SU-DHL-6 (cell line): Measurements from ENCODE around the gene ZNF575.
"Not testable (repeated sequence)": the region's sequence is repeated elsewhere in the genome, so short reads cannot be mapped to it uniquely, and the experiment has no call there.

Experiments
- H2AFZ ChIP-seq: fragments of 200-600 bp; sonication (generic); 2 replicates; pipeline ENCODE4 v1.6.1; 2014; ENCODE audit warnings: low read depth, mild to moderate bottlenecking, moderate library complexity, mixed read lengths, antibody characterized with exemption, low read length; ENCODE audit not compliant: severe bottlenecking
- H3F3A ChIP-seq: fragments of 200-600 bp; shearing (Covaris generic); 2 replicates; pipeline ENCODE4 v1.6.0; 2016; ENCODE audit warnings: antibody characterized with exemption, mild to moderate bottlenecking; ENCODE audit not compliant: insufficient read depth
- H3K27ac ChIP-seq: fragments of 200-600 bp; sonication (generic); 2 replicates; pipeline ENCODE4 v1.5.1; 2016; ENCODE audit warnings: low read depth, mild to moderate bottlenecking, low read length, moderate library complexity, mixed read lengths
- H3K27me3 ChIP-seq: fragments of 200-600 bp; sonication (generic), shearing (Covaris generic); 2 replicates; pipeline ENCODE4 v1.6.0; 2014; ENCODE audit warnings: mild to moderate bottlenecking, low read length
- H3K36me3 ChIP-seq: fragments of 200-600 bp; sonication (generic); 2 replicates; pipeline ENCODE4 v1.6.1; 2014; ENCODE audit warnings: mild to moderate bottlenecking, low read length, mixed read lengths
- H3K4me2 ChIP-seq: fragments of 300-600, 200-600 bp; shearing (Covaris generic), sonication (generic); 2 replicates; pipeline ENCODE4 v1.6.0; 2014; ENCODE audit warnings: low read length, low read depth, mild to moderate bottlenecking; ENCODE audit not compliant: poor library complexity, severe bottlenecking
- H3K4me3 ChIP-seq: fragments of 200-600 bp; sonication (generic); 2 replicates; pipeline ENCODE4 v1.5.1; 2014; ENCODE audit warnings: antibody characterized with exemption, low read length, mild to moderate bottlenecking, mixed read lengths; ENCODE audit not compliant: insufficient read depth, poor library complexity, severe bottlenecking
- H3K79me2 ChIP-seq: fragments of 200-600 bp; sonication (generic); 2 replicates; pipeline ENCODE4 v1.6.1; 2014; ENCODE audit warnings: mild to moderate bottlenecking, low read length, moderate library complexity; ENCODE audit not compliant: insufficient read depth
- H3K9ac ChIP-seq: fragments of 200-600 bp; sonication (generic); 2 replicates; pipeline ENCODE4 v1.7.0; 2014; ENCODE audit warnings: mild to moderate bottlenecking, low read length
- H3K9me2 ChIP-seq: fragments of 200-600 bp; sonication (generic); replicated peaks from 2 replicates; pipeline ENCODE4 v1.6.1; 2014; ENCODE audit warnings: low read length; ENCODE audit not compliant: insufficient read depth
- H3K9me3 ChIP-seq: fragments of 200-600 bp; sonication (generic); 2 replicates; pipeline ENCODE4 v1.6.1; 2014; ENCODE audit warnings: low read length, mixed read lengths; ENCODE audit not compliant: insufficient read depth
- H4K20me1 ChIP-seq: fragments of 200-600 bp; sonication (generic); 2 replicates; pipeline ENCODE4 v1.6.1; 2014; ENCODE audit warnings: low read depth, mild to moderate bottlenecking, antibody characterized with exemption, low read length, moderate library complexity, mixed read lengths
- EZH2phosphoT487 ChIP-seq: fragments of 200-600 bp; sonication (generic), shearing (Covaris generic); conservative IDR thresholded peaks from 2 replicates; pipeline ENCODE4 v1.6.1; 2018; ENCODE audit warnings: mild to moderate bottlenecking, antibody characterized with exemption, low read length, moderate library complexity, mixed read lengths
- TF ChIP-seq, protein P1 (sequence below): fragments of 200-600 bp; sonication (generic); IDR thresholded peaks from one replicate; pipeline ENCODE4 v1.5.1; 2017; ENCODE audit warnings: antibody characterized with exemption, mild to moderate bottlenecking, low read length, moderate library complexity; ENCODE audit not compliant: insufficient read depth, poor library complexity, severe bottlenecking

ZNF575 gene

DNA sequence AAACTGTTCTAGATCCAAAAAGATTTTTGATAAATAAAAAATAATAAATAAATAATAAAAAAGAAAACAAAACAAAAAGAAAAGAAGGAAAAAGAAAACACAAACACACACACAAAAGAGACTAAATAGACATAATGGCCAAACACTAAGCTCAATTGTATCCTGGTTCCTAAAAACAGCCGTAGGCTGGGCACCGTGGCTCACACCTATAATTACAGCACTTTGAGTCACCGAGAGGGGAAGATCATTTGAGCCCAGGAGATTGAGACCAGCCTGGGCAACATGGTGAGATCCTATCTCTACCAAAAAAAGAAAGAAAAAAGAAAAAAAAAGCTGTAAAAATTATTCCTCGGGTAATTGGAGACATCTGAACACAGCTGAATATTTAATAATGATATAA is 14.9 kb upstream of the ZNF575 start:
- H3K27ac ChIP-seq = no peak overlapping the region
- no peaks in the 10 kb centered on the region for H3K79me2 ChIP-seq
- no peak overlapping the region for H3K4me2 ChIP-seq

DNA sequence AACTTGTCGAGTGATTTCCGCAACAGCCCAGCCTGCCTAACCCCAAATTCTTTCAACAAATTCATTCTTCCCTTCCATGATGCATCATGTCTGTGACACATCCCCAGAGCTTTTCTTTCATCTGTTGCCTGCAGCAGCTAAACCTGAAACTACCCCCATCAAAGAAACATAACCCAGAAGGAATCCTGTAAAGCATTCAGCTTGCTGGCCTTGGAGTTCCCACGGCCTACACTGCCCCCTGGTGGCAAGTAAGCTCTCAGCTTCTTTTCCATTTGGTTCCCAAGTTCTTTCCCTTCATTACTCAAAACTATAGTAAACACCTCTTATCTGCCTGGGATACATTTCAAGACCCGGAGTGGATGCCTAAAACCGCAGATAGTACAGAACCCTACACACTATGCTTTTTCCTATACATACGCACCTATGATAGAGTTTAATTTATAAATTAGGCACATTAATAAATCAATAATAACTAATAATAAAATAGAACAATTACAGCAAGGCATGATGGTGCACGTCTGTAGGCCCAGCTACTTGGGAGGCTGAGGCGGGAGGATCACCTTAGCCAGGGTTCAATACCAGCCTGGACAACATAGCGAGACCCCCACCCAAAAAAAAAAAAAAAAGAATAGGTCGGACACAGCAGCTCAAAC is 13.4 kb upstream of the ZNF575 start:
- Histone ChIP-seq H3K27ac (no peak overlapping the region), H3F3A (no peaks in the 10 kb centered on the region), H3K4me3 (no peak overlapping the region), H3K4me2 (no peak overlapping the region), H3K9me2 (no peaks in the 10 kb centered on the region), H3K79me2 (no peaks in the 10 kb centered on the region), H3K9ac (no peak overlapping the region), H3K36me3 (no peaks in the 10 kb centered on the region), H3K27me3 (no peaks in the 10 kb centered on the region), H4K20me1 (no peaks in the 10 kb centered on the region), H3K9me3 (no peaks in the 10 kb centered on the region), H2AFZ (no peak overlapping the region)
- no peak for TF ChIP-seq EZH2phosphoT487
- TF ChIP-seq, protein P1, sequence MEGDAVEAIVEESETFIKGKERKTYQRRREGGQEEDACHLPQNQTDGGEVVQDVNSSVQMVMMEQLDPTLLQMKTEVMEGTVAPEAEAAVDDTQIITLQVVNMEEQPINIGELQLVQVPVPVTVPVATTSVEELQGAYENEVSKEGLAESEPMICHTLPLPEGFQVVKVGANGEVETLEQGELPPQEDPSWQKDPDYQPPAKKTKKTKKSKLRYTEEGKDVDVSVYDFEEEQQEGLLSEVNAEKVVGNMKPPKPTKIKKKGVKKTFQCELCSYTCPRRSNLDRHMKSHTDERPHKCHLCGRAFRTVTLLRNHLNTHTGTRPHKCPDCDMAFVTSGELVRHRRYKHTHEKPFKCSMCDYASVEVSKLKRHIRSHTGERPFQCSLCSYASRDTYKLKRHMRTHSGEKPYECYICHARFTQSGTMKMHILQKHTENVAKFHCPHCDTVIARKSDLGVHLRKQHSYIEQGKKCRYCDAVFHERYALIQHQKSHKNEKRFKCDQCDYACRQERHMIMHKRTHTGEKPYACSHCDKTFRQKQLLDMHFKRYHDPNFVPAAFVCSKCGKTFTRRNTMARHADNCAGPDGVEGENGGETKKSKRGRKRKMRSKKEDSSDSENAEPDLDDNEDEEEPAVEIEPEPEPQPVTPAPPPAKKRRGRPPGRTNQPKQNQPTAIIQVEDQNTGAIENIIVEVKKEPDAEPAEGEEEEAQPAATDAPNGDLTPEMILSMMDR = peak; percentile 88

More for the DNA sequence above, 14.9 kb upstream of the ZNF575 start:
- Histone ChIP-seq H3K36me3 (no peaks in the 10 kb centered on the region), H3K9me3 (no peaks in the 10 kb centered on the region), H2AFZ (no peak overlapping the region), H3F3A (no peaks in the 10 kb centered on the region), H4K20me1 (no peaks in the 10 kb centered on the region), H3K9me2 (no peaks in the 10 kb centered on the region), H3K9ac (no peak overlapping the region), H3K27me3 (no peaks in the 10 kb centered on the region), H3K4me3 (no peak overlapping the region)
- TF ChIP-seq, protein P1 = no peak
- TF ChIP-seq EZH2phosphoT487 = no peak

DNA sequence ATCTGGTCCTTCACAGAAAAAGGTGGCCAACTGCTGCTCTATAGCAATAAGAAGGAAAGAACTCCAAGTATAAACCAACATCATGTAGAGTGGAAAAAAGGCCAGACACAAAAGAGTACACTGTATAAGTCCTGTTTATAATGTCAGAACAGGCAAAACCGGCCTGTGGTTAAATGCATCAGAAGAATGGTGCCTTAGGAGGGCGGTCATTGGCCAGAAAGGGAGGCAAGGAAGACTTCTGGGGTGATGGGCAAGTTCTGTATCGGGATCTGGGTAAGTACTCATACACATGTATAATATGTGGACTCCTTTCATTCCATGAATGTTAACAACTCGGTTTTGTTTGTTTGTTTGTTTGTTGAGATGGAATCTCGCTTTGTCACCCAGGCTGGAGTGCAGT is 10.1 kb upstream of the ZNF575 start:
- no peak overlapping the region for H2AFZ ChIP-seq
- TF ChIP-seq EZH2phosphoT487 = no peak
- TF ChIP-seq, protein P1 = no peak
- H3K27ac ChIP-seq = no peak overlapping the region
- no peaks in the 10 kb centered on the region for H4K20me1 ChIP-seq
- no peaks in the 10 kb centered on the region for H3K9me2 ChIP-seq
- H3F3A ChIP-seq = no peaks in the 10 kb centered on the region
- H3K79me2 ChIP-seq = no peaks in the 10 kb centered on the region
- no peak overlapping the region for H3K9ac ChIP-seq
- H3K4me3 ChIP-seq = no peak overlapping the region
- no peaks in the 10 kb centered on the region for H3K9me3 ChIP-seq
- no peaks in the 10 kb centered on the region for H3K27me3 ChIP-seq
- no peak overlapping the region for H3K4me2 ChIP-seq
- no peaks in the 10 kb centered on the region for H3K36me3 ChIP-seq

DNA sequence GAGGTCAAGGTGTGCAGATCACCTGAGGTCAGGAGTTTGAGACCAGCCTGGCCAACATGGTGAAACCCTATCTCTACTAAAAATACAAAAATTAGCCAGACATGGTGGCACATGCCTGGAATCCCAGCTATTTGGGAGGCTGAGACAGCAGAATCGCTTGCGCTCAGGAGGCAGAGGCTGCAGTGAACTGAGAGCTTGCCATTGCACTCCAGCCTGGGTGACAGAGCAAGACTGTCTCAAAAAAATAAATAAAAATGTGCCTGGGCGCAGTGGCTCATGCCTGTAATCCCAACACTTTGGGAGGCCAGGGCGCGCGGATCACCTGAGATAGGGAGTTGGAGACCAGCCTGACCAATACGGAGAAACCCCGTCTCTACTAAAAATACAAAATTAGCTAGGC is 9.3 kb upstream of the ZNF575 start:
- not testable (repeated sequence) for H3K79me2 ChIP-seq, H3K36me3 ChIP-seq, H3K4me3 ChIP-seq, H3K27ac ChIP-seq, H3K9me3 ChIP-seq, H4K20me1 ChIP-seq, H3F3A ChIP-seq, H3K4me2 ChIP-seq, H3K9me2 ChIP-seq, H3K27me3 ChIP-seq, H3K9ac ChIP-seq, H2AFZ ChIP-seq
